ENCODE results near the gene ATP9B. TPM values are rescaled to one million over a fixed set of nuclear protein-coding genes. Genes with fewer than 3 reads are reported as not detected.

The ATP9B gene
- total and polyA plus RNA-seq, 2 donors from 2014 or later = 10.0 to 48.2 TPM

GRCh38 chr18:79367480-79367879 lies 298.3 kb downstream of the ATP9B start:
- TF ChIP-seq CTCF (IDR thresholded peaks at IDR 0.05; ENCODE audit: borderline replicate concordance, extremely low read depth, insufficient read depth) = no peak
- no peaks in the 10 kb centered on the region for H3K9me3 ChIP-seq (ENCODE audit: control insufficient read depth in 2 of 3, insufficient read depth in 1 of 3, low read length in 3 of 3)
- H3K27me3 ChIP-seq (ENCODE audit: control insufficient read depth, insufficient read depth, low read length) = no peaks in the 10 kb centered on the region
- peaks cover 0 to 3% (median 0%) of the 10 kb centered on the region in 3 donors for H3K4me1 ChIP-seq (ENCODE audit: control insufficient read depth in 2 of 3, insufficient read depth in 2 of 3, low read depth in 1 of 3, low read length in 3 of 3)
- FAIRE-seq (no peak), DNase-seq (no peak)
- H3K9ac ChIP-seq (ENCODE audit: low read length in 3 of 3) = no peak overlapping the region
- no peak overlapping the region for H3K4me3 ChIP-seq (ENCODE audit: low read length in 3 of 3)
- intact Hi-C loops (cut with DNase I) = no loop called here
- peaks cover 0 to 9% (median 2%) of the 10 kb centered on the region in 3 donors for H3K36me3 ChIP-seq (ENCODE audit: control insufficient read depth in 2 of 3, insufficient read depth in 3 of 3, low read length in 3 of 3)
- no peak overlapping the region for H3K27ac ChIP-seq (ENCODE audit: low read depth in 2 of 2, low read length in 2 of 2)

DNA sequence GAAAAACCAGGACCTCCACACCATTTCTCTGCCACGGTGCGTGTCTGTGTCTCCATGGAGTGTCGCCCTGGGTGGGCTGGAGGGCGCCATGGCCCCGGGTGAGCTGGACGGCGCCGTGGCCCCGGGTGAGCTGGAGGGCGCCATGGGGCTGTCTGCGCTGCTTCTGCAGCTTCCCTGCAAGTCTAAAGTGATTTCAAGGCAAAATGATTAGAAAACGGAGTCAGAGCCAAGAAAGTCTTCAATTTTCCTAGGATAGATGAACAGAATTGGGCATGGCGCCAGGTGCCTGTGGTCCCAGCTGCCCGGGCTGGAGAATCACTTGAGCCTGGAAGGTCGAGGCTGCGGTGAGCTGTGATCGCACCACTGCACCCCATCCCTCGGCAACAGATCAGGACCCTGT lies 298.8 kb downstream of the ATP9B start:
- FAIRE-seq = no peak
- H3K36me3 ChIP-seq (ENCODE audit: control insufficient read depth in 2 of 3, insufficient read depth in 3 of 3, low read length in 3 of 3) = peaks cover 0 to 9% (median 0%) of the 10 kb centered on the region in 3 donors

GRCh38 chr18:79368681-79369080 lies 299.5 kb downstream of the ATP9B start:
- TF ChIP-seq CTCF (IDR thresholded peaks at IDR 0.05; ENCODE audit: borderline replicate concordance, extremely low read depth, insufficient read depth) = no peak
- Histone ChIP-seq H3K4me3 (ENCODE audit: low read length in 3 of 3) (no peak overlapping the region), H3K27ac (ENCODE audit: low read depth in 2 of 2, low read length in 2 of 2) (no peak overlapping the region), H3K36me3 (ENCODE audit: control insufficient read depth in 2 of 3, insufficient read depth in 3 of 3, low read length in 3 of 3) (peaks cover 0 to 9% (median 0%) of the 10 kb centered on the region in 3 donors), H3K4me1 (ENCODE audit: control insufficient read depth in 2 of 3, insufficient read depth in 2 of 3, low read depth in 1 of 3, low read length in 3 of 3) (peaks cover 0 to 3% (median 0%) of the 10 kb centered on the region in 3 donors), H3K27me3 (ENCODE audit: control insufficient read depth, insufficient read depth, low read length) (no peaks in the 10 kb centered on the region), H3K9ac (ENCODE audit: low read length in 3 of 3) (no peak overlapping the region), H3K9me3 (ENCODE audit: control insufficient read depth in 2 of 3, insufficient read depth in 1 of 3, low read length in 3 of 3) (no peaks in the 10 kb centered on the region)
- DNase-seq = no peak
- no peak for FAIRE-seq
- intact Hi-C loops (cut with DNase I) = no loop called here

More for the DNA sequence above, 298.8 kb downstream of the ATP9B start:
- no peak for TF ChIP-seq CTCF (IDR thresholded peaks at IDR 0.05; ENCODE audit: borderline replicate concordance, extremely low read depth, insufficient read depth)
- H3K9ac ChIP-seq (ENCODE audit: low read length in 3 of 3) = no peak overlapping the region
- H3K4me3 ChIP-seq (ENCODE audit: low read length in 3 of 3) = no peak overlapping the region
- no peaks in the 10 kb centered on the region for H3K27me3 ChIP-seq (ENCODE audit: control insufficient read depth, insufficient read depth, low read length)
- no peaks in the 10 kb centered on the region for H3K9me3 ChIP-seq (ENCODE audit: control insufficient read depth in 2 of 3, insufficient read depth in 1 of 3, low read length in 3 of 3)
- peaks cover 0 to 3% (median 0%) of the 10 kb centered on the region in 3 donors for H3K4me1 ChIP-seq (ENCODE audit: control insufficient read depth in 2 of 3, insufficient read depth in 2 of 3, low read depth in 1 of 3, low read length in 3 of 3)
- intact Hi-C loops (cut with DNase I) = no loop called here
- H3K27ac ChIP-seq (ENCODE audit: low read depth in 2 of 2, low read length in 2 of 2) = no peak overlapping the region
- DNase-seq = peak in 1 of 5 donors; percentile 29
